T-helper 2 cell treated with Interferon-gamma antibody and Interleukin-4, amounts not matched to agents 5 μg/mL and 100 μg/mL, for 36 hours (primary cell): ENCODE results near the gene PKP4.
A peak's percentile ranks its signal among the peaks of the same experiment; 100 is the strongest.

Experiments used
- DNase-seq: peaks from one replicate; pipeline ENCODE4 v3.0.0; 2021; ENCODE audit warnings: low spot score
- H3K27ac Mint-ChIP-seq: one replicate; pipeline ENCODE4 v1.8.0; 2021; ENCODE audit warnings: mild to moderate bottlenecking, mixed read lengths
- H3K27me3 Mint-ChIP-seq: one replicate; pipeline ENCODE4 v1.8.0; 2021; ENCODE audit warnings: low read depth, mixed read lengths
- H3K36me3 Mint-ChIP-seq: one replicate; pipeline ENCODE4 v1.8.0; 2021; ENCODE audit warnings: low read depth, mixed read lengths
- H3K4me1 Mint-ChIP-seq: one replicate; pipeline ENCODE4 v1.8.0; 2021; ENCODE audit warnings: low read depth, mixed read lengths
- H3K4me3 Mint-ChIP-seq: one replicate; pipeline ENCODE4 v1.8.0; 2022; ENCODE audit warnings: mild to moderate bottlenecking, moderate library complexity, mixed read lengths
- H3K9me3 Mint-ChIP-seq: one replicate; pipeline ENCODE4 v1.8.0; 2021; ENCODE audit warnings: mixed read lengths

PKP4 gene

DNA sequence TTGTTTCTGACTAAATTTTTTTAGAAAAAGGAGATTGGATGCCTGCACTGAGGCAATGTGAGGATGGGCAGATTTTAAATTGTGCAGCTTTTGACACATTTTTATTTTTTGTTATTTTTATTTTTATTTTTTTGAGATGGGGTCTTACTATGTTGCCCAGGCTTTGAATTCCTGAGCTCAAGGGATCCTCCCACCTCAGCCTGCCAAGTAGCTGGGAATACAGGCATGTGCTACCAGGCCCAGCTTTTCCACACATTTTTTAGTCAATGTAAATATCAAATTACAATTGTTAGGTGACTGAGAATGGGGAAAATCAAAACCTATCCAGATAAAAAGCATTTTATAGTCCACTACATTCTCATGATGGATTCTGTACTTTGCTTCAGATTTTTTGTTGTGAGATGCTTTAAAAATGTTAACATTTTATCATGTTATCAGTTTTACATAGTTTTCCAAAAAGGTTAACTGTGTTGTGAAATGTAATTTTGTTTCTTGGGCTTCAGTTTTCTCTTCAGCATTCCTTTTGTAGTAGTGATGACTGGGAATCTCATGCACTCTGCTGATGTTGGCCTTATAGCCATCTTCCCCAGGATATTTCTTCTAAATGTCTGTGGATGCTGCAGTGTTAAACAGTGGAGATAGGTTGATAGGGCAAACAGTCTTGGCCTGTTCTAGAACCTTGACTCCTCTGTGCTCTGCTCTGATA lies 41.4 kb downstream of the PKP4 start:
- no peak overlapping the region for H3K27ac Mint-ChIP-seq
- H3K27me3 Mint-ChIP-seq, result no peaks in the 10 kb centered on the region
- DNase-seq, result no peak

DNA sequence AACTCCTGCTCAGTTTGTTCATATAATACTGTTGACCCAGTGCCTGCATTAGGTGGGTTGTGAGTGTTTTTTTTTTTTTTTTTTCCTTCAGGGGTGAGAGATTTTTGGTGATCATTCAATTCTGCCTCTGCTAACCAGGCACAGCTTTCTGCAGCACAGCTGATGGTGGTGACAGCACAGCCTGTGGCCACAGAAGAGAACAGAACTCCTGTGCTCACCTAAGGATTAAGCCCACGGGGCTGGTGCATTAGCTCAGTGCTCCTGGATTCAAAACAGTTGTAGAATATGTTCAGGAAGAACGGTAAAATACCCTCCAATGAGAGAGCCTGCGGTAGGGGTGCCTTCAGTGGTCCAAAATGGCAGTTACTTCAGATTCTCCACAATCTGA lies 42.0 kb downstream of the PKP4 start:
- H3K27ac Mint-ChIP-seq, result no peak overlapping the region
- no peaks in the 10 kb centered on the region for H3K27me3 Mint-ChIP-seq
- H3K9me3 Mint-ChIP-seq, result no peaks in the 10 kb centered on the region
- H3K4me3 Mint-ChIP-seq, result no peak overlapping the region
- H3K36me3 Mint-ChIP-seq, result no peaks in the 10 kb centered on the region
- no peak for DNase-seq
- peaks cover 5% of the 10 kb centered on the region for H3K4me1 Mint-ChIP-seq

More for the DNA sequence above, 41.4 kb downstream of the PKP4 start:
- Mint-ChIP-seq H3K4me3 (no peak overlapping the region), H3K36me3 (no peaks in the 10 kb centered on the region), H3K9me3 (no peaks in the 10 kb centered on the region), H3K4me1 (peaks cover 5% of the 10 kb centered on the region)

DNA sequence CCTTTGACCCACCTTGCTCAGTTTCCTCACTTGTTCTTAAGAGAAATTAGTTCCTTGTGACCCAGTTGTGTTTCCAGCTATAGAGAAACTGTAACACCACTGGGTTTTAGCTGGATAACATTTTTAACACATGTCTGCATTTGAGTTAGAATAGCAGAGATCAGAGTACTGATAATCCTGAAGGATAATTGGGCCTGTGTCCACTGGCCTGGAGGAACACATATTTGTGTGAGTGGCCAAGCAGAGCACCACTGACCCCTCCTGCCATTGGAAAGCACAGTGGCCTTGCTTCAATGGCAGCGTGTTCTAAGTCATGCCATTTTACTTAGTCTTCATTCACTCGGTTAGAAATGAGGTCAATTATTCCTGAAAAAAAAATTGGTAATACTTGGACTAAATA lies 42.6 kb downstream of the PKP4 start:
- Mint-ChIP-seq H3K4me1 (peaks cover 5% of the 10 kb centered on the region), H3K27ac (no peak overlapping the region), H3K36me3 (no peaks in the 10 kb centered on the region), H3K27me3 (no peaks in the 10 kb centered on the region), H3K9me3 (no peaks in the 10 kb centered on the region), H3K4me3 (no peak overlapping the region)
- no peak for DNase-seq

DNA sequence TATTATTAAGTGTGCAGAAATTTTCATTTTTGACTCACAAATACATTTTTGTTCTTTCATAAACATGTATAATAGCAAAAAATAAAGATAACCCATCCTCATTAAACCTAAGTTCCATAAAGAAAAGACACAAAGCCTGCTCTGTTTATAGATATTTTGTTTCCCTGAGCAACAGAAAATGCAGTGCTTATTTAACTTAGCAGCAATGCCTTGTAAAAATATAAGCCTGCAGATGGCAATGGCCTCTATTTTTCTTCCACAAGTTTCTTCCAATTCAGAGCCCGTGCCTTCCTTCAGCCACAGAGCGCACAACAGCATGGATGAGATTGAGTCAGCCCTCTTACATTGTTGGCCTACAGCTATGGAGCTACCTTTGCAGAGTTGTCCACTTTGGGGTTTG lies 43.6 kb downstream of the PKP4 start:
- Mint-ChIP-seq H3K4me3 (no peak overlapping the region), H3K36me3 (no peaks in the 10 kb centered on the region), H3K27ac (no peak overlapping the region), H3K4me1 (peaks cover 5% of the 10 kb centered on the region), H3K27me3 (no peaks in the 10 kb centered on the region), H3K9me3 (no peaks in the 10 kb centered on the region)
- DNase-seq, result no peak

DNA sequence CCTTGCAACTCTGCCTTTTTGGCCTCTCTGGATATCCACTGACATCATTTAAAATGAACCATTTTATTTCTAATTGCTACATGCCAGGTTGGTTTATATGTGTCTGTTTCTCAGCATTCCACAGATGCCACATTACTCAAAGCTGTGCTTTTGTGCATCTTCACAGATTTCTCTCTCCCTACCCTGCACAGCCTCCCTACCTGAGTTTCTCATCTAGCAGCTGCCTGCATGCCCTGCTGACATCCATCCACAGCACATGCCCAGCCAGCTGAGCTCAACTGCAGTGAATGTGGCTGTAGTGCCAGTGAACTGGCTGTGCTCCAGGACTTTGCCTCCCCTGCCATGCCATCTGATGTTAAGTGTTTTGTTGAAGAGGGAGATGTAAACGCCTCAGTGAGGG lies 44.5 kb downstream of the PKP4 start:
- Mint-ChIP-seq H3K27me3 (no peaks in the 10 kb centered on the region), H3K9me3 (no peaks in the 10 kb centered on the region), H3K4me1 (peaks cover 5% of the 10 kb centered on the region), H3K27ac (peak overlapping the region; percentile 33), H3K36me3 (no peaks in the 10 kb centered on the region), H3K4me3 (no peak overlapping the region)
- DNase-seq, result no peak

DNA sequence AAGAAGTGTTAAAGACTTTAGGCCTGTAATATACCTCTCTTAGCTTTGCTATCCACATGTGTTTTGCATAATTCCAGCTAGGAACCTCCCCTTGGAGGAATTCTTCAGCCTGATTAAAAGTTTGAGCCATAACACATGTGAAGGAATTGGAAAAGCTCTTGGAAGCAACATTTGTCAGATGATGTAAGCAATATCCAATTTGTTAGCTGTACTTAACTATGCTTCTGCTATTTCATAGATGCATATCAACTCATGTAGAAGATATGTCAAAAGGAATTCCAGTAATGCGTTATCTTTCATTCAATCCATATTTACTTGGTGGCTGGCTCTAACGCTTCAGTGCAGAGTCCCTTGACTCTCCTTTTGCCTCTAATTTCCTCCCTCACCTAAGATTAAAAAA lies 46.2 kb downstream of the PKP4 start:
- Mint-ChIP-seq H3K27ac (no peak overlapping the region), H3K9me3 (no peaks in the 10 kb centered on the region), H3K36me3 (no peaks in the 10 kb centered on the region), H3K27me3 (no peaks in the 10 kb centered on the region), H3K4me1 (peaks cover 7% of the 10 kb centered on the region), H3K4me3 (no peak overlapping the region)
- DNase-seq, result no peak

DNA sequence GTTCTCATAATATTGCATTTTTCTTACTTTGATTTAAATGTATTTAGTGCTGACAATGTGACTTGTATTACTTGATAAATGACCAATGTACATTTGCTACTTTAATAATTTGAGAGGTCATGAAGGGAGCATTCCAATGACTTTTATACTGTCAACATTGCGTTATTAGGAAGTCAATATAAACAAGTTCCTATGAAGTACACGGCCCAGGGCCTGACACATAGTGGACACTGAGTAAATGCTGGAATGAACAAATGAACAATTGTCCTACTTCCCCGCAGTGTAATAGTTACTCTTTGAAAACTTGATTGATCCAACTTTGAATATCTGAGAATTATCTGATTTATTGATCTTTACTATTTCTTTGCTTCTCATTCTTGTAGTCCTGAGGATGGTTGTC lies 47.3 kb downstream of the PKP4 start:
- no peaks in the 10 kb centered on the region for H3K27me3 Mint-ChIP-seq
- H3K36me3 Mint-ChIP-seq, result no peaks in the 10 kb centered on the region
- peaks cover 7% of the 10 kb centered on the region for H3K4me1 Mint-ChIP-seq
- DNase-seq, result no peak
- H3K4me3 Mint-ChIP-seq, result no peak overlapping the region
- no peaks in the 10 kb centered on the region for H3K9me3 Mint-ChIP-seq
- no peak overlapping the region for H3K27ac Mint-ChIP-seq

DNA sequence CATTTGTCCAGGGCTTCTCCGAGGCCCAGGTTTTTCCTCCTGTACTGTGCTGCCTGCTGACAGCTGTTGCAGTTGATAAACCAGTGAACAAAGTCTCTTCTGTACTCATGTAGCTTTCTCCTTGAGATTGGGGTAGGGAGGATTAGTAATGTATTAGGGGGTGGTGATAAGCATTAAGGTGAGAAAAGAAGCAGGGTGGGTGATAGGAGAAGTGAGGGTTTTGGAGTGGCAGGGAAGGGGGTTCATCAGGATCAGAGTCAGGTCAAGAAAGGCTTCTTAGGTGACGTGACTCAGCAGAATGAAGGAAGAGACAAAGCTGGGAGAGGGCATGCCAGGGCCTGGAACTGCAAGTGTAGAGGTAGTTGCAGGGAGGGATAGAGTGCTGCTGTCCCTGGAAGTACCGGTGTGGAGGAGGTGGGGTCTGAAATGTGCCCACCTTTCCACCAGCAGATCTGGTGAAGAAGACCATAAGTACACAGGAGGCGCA lies 48.7 kb downstream of the PKP4 start:
- DNase-seq, result no peak
- H3K9me3 Mint-ChIP-seq, result no peaks in the 10 kb centered on the region
- H3K27me3 Mint-ChIP-seq, result no peaks in the 10 kb centered on the region
- no peaks in the 10 kb centered on the region for H3K36me3 Mint-ChIP-seq
- no peak overlapping the region for H3K4me3 Mint-ChIP-seq
- no peak overlapping the region for H3K27ac Mint-ChIP-seq
- peaks cover 8% of the 10 kb centered on the region for H3K4me1 Mint-ChIP-seq

DNA sequence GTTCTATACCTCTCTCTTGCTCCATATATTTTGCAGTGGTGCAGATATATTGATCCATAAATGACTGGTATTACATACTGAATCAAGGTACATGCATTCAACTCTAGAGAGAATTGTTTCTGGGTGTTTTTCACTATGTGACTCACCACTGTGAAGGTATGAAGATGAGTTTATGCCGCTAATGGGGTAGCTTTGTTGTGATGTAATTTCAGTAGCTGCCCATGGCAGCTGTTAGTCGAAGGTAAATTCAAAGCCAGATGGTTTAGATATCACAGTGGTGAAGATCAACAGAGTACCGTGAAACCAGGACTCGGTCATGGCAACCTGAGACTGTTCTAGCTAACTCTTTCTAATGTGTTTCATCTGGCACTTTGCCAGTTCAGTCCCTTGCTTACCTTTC lies 50.4 kb downstream of the PKP4 start:
- no peaks in the 10 kb centered on the region for H3K27me3 Mint-ChIP-seq
- H3K36me3 Mint-ChIP-seq, result no peaks in the 10 kb centered on the region
- H3K9me3 Mint-ChIP-seq, result no peaks in the 10 kb centered on the region
- no peak overlapping the region for H3K27ac Mint-ChIP-seq
- no peak overlapping the region for H3K4me3 Mint-ChIP-seq
- peak; percentile 10 for DNase-seq
- peaks cover 8% of the 10 kb centered on the region for H3K4me1 Mint-ChIP-seq

DNA sequence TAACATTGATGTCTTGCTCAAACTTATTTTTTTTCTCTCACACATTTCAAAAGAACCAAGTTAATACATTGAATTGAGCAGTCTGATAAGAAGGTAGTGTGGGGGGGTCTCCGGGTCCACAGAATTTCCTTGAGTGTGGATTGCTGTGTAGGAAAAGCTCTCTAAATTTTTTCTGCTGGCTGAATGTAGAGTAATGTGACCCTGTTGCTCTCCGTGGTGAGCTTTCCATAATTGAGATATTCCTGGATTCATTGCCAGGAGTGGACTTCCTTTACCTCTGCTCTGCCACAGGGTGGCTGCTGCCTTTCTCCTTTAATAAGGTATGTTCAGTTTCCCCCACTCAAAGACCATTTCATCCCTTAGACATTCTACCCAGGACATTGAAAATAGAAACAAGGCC lies 50.9 kb downstream of the PKP4 start:
- no peak for DNase-seq
- Mint-ChIP-seq H3K9me3 (no peaks in the 10 kb centered on the region), H3K27ac (no peak overlapping the region), H3K36me3 (no peaks in the 10 kb centered on the region), H3K4me1 (peaks cover 8% of the 10 kb centered on the region), H3K4me3 (no peak overlapping the region), H3K27me3 (no peaks in the 10 kb centered on the region)

DNA sequence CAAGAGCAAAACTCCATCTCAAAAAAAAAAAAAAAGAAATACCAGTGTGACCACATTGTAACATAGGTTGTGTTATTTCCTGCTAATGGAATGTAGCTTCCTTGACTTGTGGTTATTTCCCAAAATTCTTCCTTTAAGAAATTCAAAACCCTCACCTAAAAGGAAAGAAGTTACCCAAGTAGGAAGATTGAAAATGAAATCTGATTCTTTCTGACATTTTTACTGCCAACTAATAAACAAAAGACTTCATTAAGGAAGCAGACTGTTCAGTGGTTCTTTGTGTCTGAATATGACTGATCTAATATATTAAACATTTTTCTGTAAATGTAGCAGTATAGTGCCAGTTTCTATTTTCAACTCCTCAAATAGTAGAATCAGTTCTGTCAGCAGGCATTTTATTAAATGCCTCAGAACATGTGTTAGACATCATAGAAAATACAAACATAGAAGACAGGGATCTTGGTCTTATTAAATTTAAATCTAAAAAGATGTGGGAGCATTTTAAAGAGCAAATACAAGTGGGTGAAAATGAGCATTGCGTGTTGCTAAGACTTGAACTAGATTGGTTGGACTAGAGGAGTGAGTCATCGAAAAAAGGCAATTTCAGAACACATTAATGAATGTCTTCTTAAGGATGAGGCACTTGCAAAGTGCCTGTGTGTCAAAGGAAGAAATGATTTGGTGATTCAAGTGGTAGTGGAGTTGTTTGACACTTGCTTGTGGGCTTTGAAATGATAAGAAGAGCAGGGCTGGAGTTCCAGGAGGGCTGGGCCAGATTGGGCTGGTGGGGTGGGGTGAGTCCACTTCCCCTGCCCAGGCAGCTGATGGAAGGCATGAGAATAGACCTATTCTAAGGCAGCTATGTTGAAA lies 53.4 kb downstream of the PKP4 start:
- no peak overlapping the region for H3K27ac Mint-ChIP-seq
- H3K9me3 Mint-ChIP-seq, result no peaks in the 10 kb centered on the region
- no peak overlapping the region for H3K4me3 Mint-ChIP-seq
- DNase-seq, result no peak
- peaks cover 8% of the 10 kb centered on the region for H3K4me1 Mint-ChIP-seq
- no peaks in the 10 kb centered on the region for H3K36me3 Mint-ChIP-seq
- H3K27me3 Mint-ChIP-seq, result no peaks in the 10 kb centered on the region

DNA sequence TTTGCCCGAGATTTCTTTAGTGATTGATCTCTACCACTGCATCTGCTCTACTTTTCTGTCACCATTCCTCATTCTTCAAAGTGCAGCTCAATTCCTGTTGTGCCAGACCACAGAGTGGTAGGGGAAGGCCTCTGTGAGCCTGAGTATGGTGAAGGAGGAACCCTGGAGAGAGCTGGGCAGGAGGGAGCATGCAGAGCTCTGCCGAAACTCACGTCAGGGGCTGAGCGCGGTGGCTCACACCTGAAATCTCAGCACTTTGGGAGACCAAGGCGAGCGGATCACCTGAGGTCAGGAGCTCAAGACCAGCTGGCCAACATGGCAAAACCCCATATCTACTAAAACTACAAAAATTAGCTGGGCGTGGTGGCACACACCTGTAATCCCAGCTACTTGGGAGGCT lies 54.1 kb downstream of the PKP4 start:
- H3K9me3 Mint-ChIP-seq, result no peaks in the 10 kb centered on the region
- no peaks in the 10 kb centered on the region for H3K36me3 Mint-ChIP-seq
- DNase-seq, result no peak
- H3K27me3 Mint-ChIP-seq, result no peaks in the 10 kb centered on the region
- H3K27ac Mint-ChIP-seq, result no peak overlapping the region
- no peak overlapping the region for H3K4me3 Mint-ChIP-seq
- peaks cover 8% of the 10 kb centered on the region for H3K4me1 Mint-ChIP-seq

DNA sequence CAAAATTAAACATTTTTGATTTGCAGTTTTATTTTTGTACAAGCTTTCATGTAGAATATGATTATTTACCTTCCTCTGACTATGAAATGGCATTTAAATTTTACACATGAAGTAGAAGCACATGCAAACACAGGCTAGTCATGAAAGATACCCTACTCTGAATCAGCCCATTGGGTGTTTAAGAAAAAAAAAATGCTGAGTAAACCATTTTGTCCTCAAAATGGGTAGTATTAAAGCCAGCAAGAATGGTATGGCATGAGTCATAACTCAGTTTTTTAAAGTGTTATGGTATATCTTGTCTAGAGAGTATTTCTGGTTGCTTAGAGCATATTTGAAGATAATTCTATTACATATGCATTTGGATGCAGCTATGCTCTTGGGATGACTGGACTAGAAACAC lies 55.0 kb downstream of the PKP4 start:
- H3K27me3 Mint-ChIP-seq, result no peaks in the 10 kb centered on the region
- peaks cover 8% of the 10 kb centered on the region for H3K4me1 Mint-ChIP-seq
- H3K36me3 Mint-ChIP-seq, result no peaks in the 10 kb centered on the region
- no peak overlapping the region for H3K4me3 Mint-ChIP-seq
- DNase-seq, result no peak
- no peak overlapping the region for H3K27ac Mint-ChIP-seq
- H3K9me3 Mint-ChIP-seq, result no peaks in the 10 kb centered on the region

DNA sequence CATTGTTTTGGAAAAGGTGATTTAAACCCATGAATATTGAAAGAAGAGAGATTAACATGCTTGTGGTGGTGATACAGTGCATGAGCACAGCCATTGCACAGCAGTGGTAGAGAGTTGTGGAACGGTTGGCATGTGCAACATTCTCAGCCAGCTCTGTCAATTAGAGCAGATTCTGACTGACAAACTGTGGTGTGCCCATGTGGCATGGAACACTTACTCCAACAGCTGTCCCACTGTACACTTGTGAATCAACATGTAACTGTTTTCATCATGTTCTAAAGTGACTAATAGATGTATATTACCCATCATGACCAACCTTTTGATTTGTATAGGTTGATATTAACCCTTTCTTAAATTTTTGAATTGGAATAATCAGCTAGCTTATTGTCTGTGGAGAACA lies 55.6 kb downstream of the PKP4 start:
- Mint-ChIP-seq H3K4me1 (peaks cover 2% of the 10 kb centered on the region), H3K36me3 (no peaks in the 10 kb centered on the region), H3K9me3 (no peaks in the 10 kb centered on the region), H3K4me3 (no peak overlapping the region), H3K27ac (no peak overlapping the region), H3K27me3 (no peaks in the 10 kb centered on the region)
- DNase-seq, result no peak
